Neural cell (in vitro differentiated cells): ENCODE measurements around the gene GPATCH2L.

Experiments used
- CTCF ChIP-seq: fragments of 450-650 bp; IDR thresholded peaks from 2 replicates; pipeline ENCODE4 v1.5.1; 2014; ENCODE audit warnings: antibody characterized with exemption, mild to moderate bottlenecking, moderate library complexity; ENCODE audit not compliant: poor library complexity, severe bottlenecking
- TAF1 ChIP-seq: IDR thresholded peaks from 2 replicates; pipeline ENCODE4 v1.6.1; 2012; ENCODE audit warnings: low read depth

GRCh38 chr14:76205708-76206107, 54.0 kb downstream of the GPATCH2L start:
- TF ChIP-seq CTCF (no peak), TAF1 (no peak)
